ENCODE data around the gene SLC51A. TPM values are rescaled to one million over a fixed set of nuclear protein-coding genes. Genes with fewer than 3 reads are reported as not detected.
"Not testable (repeated sequence)": the region's sequence is repeated elsewhere in the genome, so short reads cannot be mapped to it uniquely, and the experiment has no call there.

SLC51A gene
- total RNA-seq, 4 donors from 2014 or later = 0.48 TPM; not detected in 3

DNA sequence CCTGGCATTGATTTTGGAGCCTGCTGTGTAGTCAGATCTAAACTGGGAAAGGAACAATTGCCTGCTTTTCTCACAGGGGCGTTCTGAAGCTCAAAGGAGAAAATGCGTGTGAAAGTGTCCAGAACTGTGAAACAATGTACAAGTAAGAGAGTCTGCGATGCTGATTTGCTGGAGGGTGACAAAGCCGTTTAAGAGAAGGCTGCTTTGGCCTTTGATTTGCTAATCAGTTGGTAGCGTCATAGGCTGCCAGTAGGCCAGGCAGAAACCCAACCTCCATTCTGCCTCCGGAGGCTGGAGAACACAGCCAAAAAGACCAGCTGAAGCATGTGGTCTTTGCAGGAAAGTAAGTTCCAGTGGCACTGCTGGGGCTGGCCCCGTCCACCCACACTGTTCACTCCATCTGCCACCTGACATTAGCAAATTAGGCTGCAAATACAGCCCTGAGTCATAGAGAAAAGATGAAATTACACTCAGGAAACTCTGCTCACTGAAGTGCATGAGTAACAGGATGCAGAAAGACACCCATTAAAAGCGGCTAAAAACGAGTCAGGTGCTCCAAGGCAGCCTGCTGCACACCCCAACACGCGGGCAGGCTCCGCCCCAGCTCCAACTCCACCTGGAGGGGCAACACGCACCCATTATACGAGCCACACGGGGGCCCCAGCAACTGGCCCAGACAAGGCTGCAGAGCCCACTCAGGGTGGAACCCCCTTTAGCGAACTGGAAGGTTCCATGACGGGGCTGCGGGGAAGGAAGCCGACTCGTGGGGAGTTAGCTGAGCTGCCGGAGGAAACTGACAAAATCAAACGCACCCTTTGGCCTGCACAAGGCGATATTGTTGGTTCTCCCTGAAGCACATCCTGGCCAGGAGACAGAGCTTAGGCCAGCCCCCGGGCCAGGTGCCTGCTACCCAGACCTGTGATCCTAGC is 36.7 kb upstream of the SLC51A start:
- no peak for TF ChIP-seq POLR2A (IDR thresholded peaks at IDR 0.05)
- TF ChIP-seq, protein P1, sequence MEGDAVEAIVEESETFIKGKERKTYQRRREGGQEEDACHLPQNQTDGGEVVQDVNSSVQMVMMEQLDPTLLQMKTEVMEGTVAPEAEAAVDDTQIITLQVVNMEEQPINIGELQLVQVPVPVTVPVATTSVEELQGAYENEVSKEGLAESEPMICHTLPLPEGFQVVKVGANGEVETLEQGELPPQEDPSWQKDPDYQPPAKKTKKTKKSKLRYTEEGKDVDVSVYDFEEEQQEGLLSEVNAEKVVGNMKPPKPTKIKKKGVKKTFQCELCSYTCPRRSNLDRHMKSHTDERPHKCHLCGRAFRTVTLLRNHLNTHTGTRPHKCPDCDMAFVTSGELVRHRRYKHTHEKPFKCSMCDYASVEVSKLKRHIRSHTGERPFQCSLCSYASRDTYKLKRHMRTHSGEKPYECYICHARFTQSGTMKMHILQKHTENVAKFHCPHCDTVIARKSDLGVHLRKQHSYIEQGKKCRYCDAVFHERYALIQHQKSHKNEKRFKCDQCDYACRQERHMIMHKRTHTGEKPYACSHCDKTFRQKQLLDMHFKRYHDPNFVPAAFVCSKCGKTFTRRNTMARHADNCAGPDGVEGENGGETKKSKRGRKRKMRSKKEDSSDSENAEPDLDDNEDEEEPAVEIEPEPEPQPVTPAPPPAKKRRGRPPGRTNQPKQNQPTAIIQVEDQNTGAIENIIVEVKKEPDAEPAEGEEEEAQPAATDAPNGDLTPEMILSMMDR (IDR thresholded peaks at IDR 0.05) = no peak
- Histone ChIP-seq H3K36me3 (no peaks in the 10 kb centered on the region), H3K4me1 (no peaks in the 10 kb centered on the region), H3K4me3 (no peak overlapping the region), H3K27me3 (no peaks in the 10 kb centered on the region), H3K27ac (no peak overlapping the region), H3K9me3 (no peaks in the 10 kb centered on the region)
- DNase-seq = no peak
- intact Hi-C loops (cut with DNase I; ENCODE audit: low total_unique reads) = no loop called here

DNA sequence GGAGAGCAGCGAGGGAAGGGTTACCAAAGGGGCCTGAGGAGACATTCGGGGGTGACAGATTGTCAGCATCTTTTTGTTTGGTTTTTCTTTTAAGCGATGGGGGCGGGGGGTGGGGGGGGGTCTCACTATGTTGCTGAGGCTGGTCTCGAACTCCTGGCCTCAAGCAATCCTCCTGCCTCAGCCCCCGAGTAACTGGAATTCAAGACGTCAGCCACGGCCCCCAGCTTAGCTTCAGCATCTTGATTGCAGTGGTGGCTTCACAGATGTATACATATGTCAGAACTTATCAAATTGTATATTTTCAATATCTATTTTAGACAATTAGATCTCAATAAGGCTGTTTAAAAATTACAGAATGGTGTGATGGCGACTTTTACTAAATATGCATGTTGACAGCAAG is 36.0 kb upstream of the SLC51A start:
- Histone ChIP-seq H3K36me3 (no peaks in the 10 kb centered on the region), H3K9me3 (no peaks in the 10 kb centered on the region), H3K4me3 (no peak overlapping the region), H3K27me3 (no peaks in the 10 kb centered on the region), H3K27ac (no peak overlapping the region), H3K4me1 (no peaks in the 10 kb centered on the region)
- TF ChIP-seq, protein P1 (IDR thresholded peaks at IDR 0.05) = no peak
- no peak for TF ChIP-seq POLR2A (IDR thresholded peaks at IDR 0.05)
- intact Hi-C loops (cut with DNase I; ENCODE audit: low total_unique reads) = no loop called here
- no peak for DNase-seq

DNA sequence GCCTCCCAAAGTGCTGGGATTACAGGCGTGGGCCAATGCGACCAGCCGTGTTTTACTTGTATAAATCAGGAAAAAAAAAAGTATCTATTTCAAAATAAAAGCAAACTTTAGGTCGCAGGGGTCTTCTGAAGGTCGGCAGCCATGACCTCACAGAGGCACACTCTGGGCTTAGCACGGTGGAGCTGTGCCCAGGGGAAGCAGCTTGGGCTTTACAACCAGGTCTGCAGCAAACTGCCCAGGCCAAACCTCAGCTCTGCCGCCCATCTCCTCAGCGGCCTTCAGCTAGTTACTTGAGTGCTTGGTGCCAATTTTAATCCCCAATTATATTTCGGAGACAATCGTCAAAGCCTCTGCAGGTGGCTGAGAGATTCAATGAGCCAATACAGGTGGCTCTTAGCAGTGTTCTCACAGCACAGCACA is 35.2 kb upstream of the SLC51A start:
- H3K27me3 ChIP-seq = no peaks in the 10 kb centered on the region
- no peaks in the 10 kb centered on the region for H3K4me1 ChIP-seq
- no peak for DNase-seq
- TF ChIP-seq POLR2A (IDR thresholded peaks at IDR 0.05) = no peak
- TF ChIP-seq, protein P1 (IDR thresholded peaks at IDR 0.05) = no peak
- H3K27ac ChIP-seq = no peak overlapping the region
- H3K4me3 ChIP-seq = no peak overlapping the region
- H3K36me3 ChIP-seq = no peaks in the 10 kb centered on the region
- intact Hi-C loops (cut with DNase I; ENCODE audit: low total_unique reads) = no loop called here
- H3K9me3 ChIP-seq = no peaks in the 10 kb centered on the region

DNA sequence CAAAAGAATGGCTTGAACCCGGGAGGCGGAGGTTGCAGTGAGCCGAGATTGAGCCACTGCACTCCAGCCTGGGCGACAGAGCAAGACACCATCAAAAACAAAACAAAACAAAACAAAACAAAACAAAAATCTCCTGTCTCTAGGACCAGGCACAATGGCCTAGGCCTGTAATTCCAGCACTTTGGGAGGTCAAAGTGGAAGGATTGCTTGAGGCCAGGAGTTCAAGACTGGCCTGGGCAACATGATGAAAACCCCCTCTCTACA is 32.2 kb upstream of the SLC51A start:
- H3K27me3 ChIP-seq; H3K36me3 ChIP-seq; H3K4me1 ChIP-seq; H3K4me3 ChIP-seq; H3K9me3 ChIP-seq; intact Hi-C loops (cut with DNase I; ENCODE audit: low total_unique reads); H3K27ac ChIP-seq; DNase-seq: not testable (repeated sequence)

DNA sequence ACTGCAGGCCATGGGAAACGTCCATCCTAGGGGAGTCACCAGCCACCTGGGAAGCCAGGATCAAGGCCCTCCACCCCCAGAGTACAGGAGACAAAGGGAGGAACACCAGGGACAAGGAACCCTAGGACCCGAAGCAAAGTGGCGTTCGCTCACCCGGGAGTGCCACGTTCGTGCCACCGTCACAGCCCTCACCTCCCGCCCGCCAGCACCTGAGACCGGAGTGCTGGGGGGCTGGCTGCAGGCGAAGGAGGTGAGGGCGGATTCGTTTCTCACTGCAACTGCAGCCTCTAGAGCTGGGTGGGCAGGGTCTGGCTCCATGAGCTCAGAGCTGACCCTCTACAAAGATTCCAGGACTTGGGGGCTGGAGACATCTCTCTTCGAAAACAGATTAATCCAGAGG is 31.5 kb upstream of the SLC51A start:
- intact Hi-C loops (cut with DNase I; ENCODE audit: low total_unique reads) = no loop called here
- H3K9me3 ChIP-seq = no peaks in the 10 kb centered on the region
- TF ChIP-seq, protein P1 (IDR thresholded peaks at IDR 0.05) = no peak
- TF ChIP-seq POLR2A (IDR thresholded peaks at IDR 0.05) = no peak

More for the DNA sequence above, 31.5 kb upstream of the SLC51A start:
- Histone ChIP-seq H3K27me3 (no peaks in the 10 kb centered on the region), H3K4me1 (no peaks in the 10 kb centered on the region), H3K27ac (no peak overlapping the region), H3K4me3 (no peak overlapping the region), H3K36me3 (no peaks in the 10 kb centered on the region)
- no peak for DNase-seq

Measured in uterus (tissue), 4 donors.